SK-N-SH treated with all-trans-retinoic acid at 6 μM for 48 hours (cell line): Measurements from ENCODE around the gene PCBP3.

ENCODE experiments used
- ATAC-seq: fragments of 200-7000 bp; cut with Tn5 transposase; 3 replicates; pipeline ENCODE4 v1.9.1; 2020; ENCODE audit warnings: mild to moderate bottlenecking, moderate library complexity
- ARNTL ChIP-seq: fragments of 450-650 bp; formaldehyde crosslinking; IDR thresholded peaks from 2 replicates; pipeline ENCODE4 v1.5.0; 2020; ENCODE audit warnings: low read depth, mild to moderate bottlenecking, moderate library complexity, borderline replicate concordance
- BACH2 ChIP-seq: fragments of 250-450 bp; sonication (Bioruptor Pico); IDR thresholded peaks from 2 replicates; pipeline ENCODE4 v1.9.0; 2021; ENCODE audit warnings: mild to moderate bottlenecking, borderline replicate concordance
- CREB5 ChIP-seq: fragments of 250-450 bp; sonication (Bioruptor Pico); IDR thresholded peaks from 2 replicates; pipeline ENCODE4 v1.5.1; 2020; ENCODE audit warnings: low read depth, mild to moderate bottlenecking, moderate library complexity
- CSRNP3 ChIP-seq: fragments of 250-450 bp; sonication (Bioruptor Pico); IDR thresholded peaks from 2 replicates; pipeline ENCODE4 v1.5.1; 2021; ENCODE audit warnings: mild to moderate bottlenecking, moderate library complexity
- ESRRG ChIP-seq: fragments of 250-450 bp; sonication (Bioruptor Pico); IDR thresholded peaks from 2 replicates; pipeline ENCODE4 v1.6.1; 2021; ENCODE audit warnings: mild to moderate bottlenecking
- GLIS3 ChIP-seq: fragments of 250-450 bp; sonication (Bioruptor Pico); IDR thresholded peaks from 2 replicates; pipeline ENCODE4 v1.5.0; 2020; ENCODE audit warnings: mild to moderate bottlenecking, moderate library complexity
- OSR1 ChIP-seq: fragments of 250-450 bp; sonication (Bioruptor Pico); IDR thresholded peaks from 2 replicates; pipeline ENCODE4 v1.8.0; 2022; ENCODE audit warnings: moderate library complexity, mild to moderate bottlenecking, inconsistent platforms
- POU6F1 ChIP-seq: fragments of 250-450 bp; sonication (Bioruptor Pico); IDR thresholded peaks from 2 replicates; pipeline ENCODE4 v1.8.0; 2021; ENCODE audit warnings: low read depth, mild to moderate bottlenecking, moderate library complexity, borderline replicate concordance
- RARB ChIP-seq: fragments of 250-450 bp; sonication (Bioruptor Pico); IDR thresholded peaks from 2 replicates; pipeline ENCODE4 v1.8.0; 2021; ENCODE audit warnings: mild to moderate bottlenecking, moderate library complexity
- SNAI2 ChIP-seq: fragments of 250-450 bp; sonication (Bioruptor Pico); IDR thresholded peaks from 2 replicates; pipeline ENCODE4 v1.5.0; 2020; ENCODE audit warnings: mild to moderate bottlenecking, moderate library complexity
- TCF4 ChIP-seq: fragments of 250-450 bp; sonication (Bioruptor Pico); IDR thresholded peaks from 2 replicates; pipeline ENCODE4 v1.8.0; 2021; ENCODE audit warnings: mild to moderate bottlenecking, moderate library complexity, borderline replicate concordance
- TOX ChIP-seq: fragments of 250-450 bp; sonication (Bioruptor Pico); IDR thresholded peaks from 2 replicates; pipeline ENCODE4 v1.8.0; 2021; ENCODE audit warnings: mild to moderate bottlenecking, moderate library complexity, borderline replicate concordance
- TSHZ2 ChIP-seq: fragments of 250-450 bp; sonication (Bioruptor Pico); IDR thresholded peaks from 2 replicates; pipeline ENCODE4 v1.5.0; 2020; ENCODE audit warnings: mild to moderate bottlenecking, moderate library complexity
- ZC3H10 ChIP-seq: fragments of 250-450 bp; sonication (Bioruptor Pico); IDR thresholded peaks from 2 replicates; pipeline ENCODE4 v1.5.1; 2021; ENCODE audit warnings: mild to moderate bottlenecking, moderate library complexity
- ZFP3 ChIP-seq: fragments of 250-450 bp; sonication (Bioruptor Pico); IDR thresholded peaks from 2 replicates; pipeline ENCODE4 v1.5.0; 2020; ENCODE audit warnings: mild to moderate bottlenecking, moderate library complexity
- ZFP30 ChIP-seq: fragments of 450-650 bp; formaldehyde crosslinking; IDR thresholded peaks from 2 replicates; pipeline ENCODE4 v1.5.0; 2022; ENCODE audit warnings: mild to moderate bottlenecking, moderate library complexity
- ZNF565 ChIP-seq: fragments of 450-650 bp; formaldehyde crosslinking; conservative IDR thresholded peaks from 2 replicates; pipeline ENCODE4 v1.5.0; 2020; ENCODE audit warnings: low read depth, mild to moderate bottlenecking, moderate library complexity
- ZNF70 ChIP-seq: fragments of 450-650 bp; formaldehyde crosslinking; IDR thresholded peaks from 2 replicates; pipeline ENCODE4 v1.5.0; 2020; ENCODE audit warnings: mild to moderate bottlenecking, moderate library complexity
- ZNF8 ChIP-seq: fragments of 450-650 bp; formaldehyde crosslinking; IDR thresholded peaks from 2 replicates; pipeline ENCODE4 v1.5.0; 2020; ENCODE audit warnings: mild to moderate bottlenecking, moderate library complexity

PCBP3 gene

GRCh38 chr21:45636951-45637646, 6.4 kb upstream of the PCBP3 start:
- ATAC-seq = no peak
- TF ChIP-seq CREB5 (no peak), ZC3H10 (CRISPR knock-in tag) (no peak), ZNF70 (CRISPR knock-in tag) (no peak), TOX (CRISPR knock-in tag) (no peak), GLIS3 (no peak), POU6F1 (CRISPR knock-in tag) (no peak), ARNTL (CRISPR knock-in tag) (no peak), ZNF8 (no peak), RARB (no peak), SNAI2 (CRISPR knock-in tag) (no peak), TCF4 (CRISPR knock-in tag) (no peak), OSR1 (no peak)

GRCh38 chr21:45637883-45638282, 5.6 kb upstream of the PCBP3 start:
- ATAC-seq = no peak
- TF ChIP-seq ZFP3 (CRISPR knock-in tag) = no peak

- TF ChIP-seq TSHZ2 = no peak
- TF ChIP-seq, all 23 proteins: peak for 0
- ATAC-seq = no peak
Measured at GRCh38 chr21:45638707-45639106, 4.8 kb upstream of the PCBP3 start.

- ATAC-seq = no peak
- no peak for TF ChIP-seq GLIS3
- no peak for TF ChIP-seq TOX (CRISPR knock-in tag)
- no peak for TF ChIP-seq CSRNP3 (CRISPR knock-in tag)
- TF ChIP-seq BACH2 (CRISPR knock-in tag) = no peak
- no peak for TF ChIP-seq POU6F1 (CRISPR knock-in tag)
- no peak for TF ChIP-seq ZNF565 (CRISPR knock-in tag)
- TF ChIP-seq ESRRG (CRISPR knock-in tag) = no peak
- TF ChIP-seq ZFP30 (CRISPR knock-in tag) = no peak
- TF ChIP-seq TCF4 (CRISPR knock-in tag) = no peak
- TF ChIP-seq TSHZ2 = no peak
- no peak for TF ChIP-seq CREB5
Measured at GRCh38 chr21:45639206-45640000, 4.1 kb upstream of the PCBP3 start.
